ENCODE data around the gene NOL7.

- TF ChIP-seq CTCF (conservative IDR thresholded peaks at IDR 0.05; ENCODE audit: low read depth, low read length), result no peak
- no peak for TF ChIP-seq EZH2 (IDR thresholded peaks at IDR 0.05; ENCODE audit: low read length, unreplicated experiment)
These were observed 809 bp upstream of the NOL7 start for GRCh38 chr6:13614126-13614925.

Data from PC-3 (cell line).